ENCODE data around the gene TATDN2.

The TATDN2 gene

GRCh38 chr3:10245081-10245712 lies 3.1 kb upstream of the TATDN2 start:
- peaks cover 6% of the 10 kb centered on the region for H3K79me2 ChIP-seq
- no peaks in the 10 kb centered on the region for H3K9me3 ChIP-seq (ENCODE audit: control insufficient read depth, low read length)
- no peak overlapping the region for H3K4me2 ChIP-seq (ENCODE audit: low read length)
- H3K4me1 ChIP-seq = peaks cover 3% of the 10 kb centered on the region
- H2AFZ ChIP-seq = no peak overlapping the region
- H3K27ac ChIP-seq = no peak overlapping the region
- H3K9ac ChIP-seq = no peak overlapping the region
- H3K27me3 ChIP-seq (ENCODE audit: control insufficient read depth, insufficient read depth, low read length) = no peaks in the 10 kb centered on the region
- TF ChIP-seq CTCF (IDR thresholded peaks at IDR 0.05) = no peak
- H3K4me3 ChIP-seq (ENCODE audit: low read depth, low read length) = no peak overlapping the region
- no peaks in the 10 kb centered on the region for H3K36me3 ChIP-seq (ENCODE audit: control insufficient read depth, insufficient read depth, low read length)

GRCh38 chr3:10247679-10248183 lies 528 bp upstream of the TATDN2 start:
- Histone ChIP-seq H3K79me2 (peaks cover 6% of the 10 kb centered on the region), H3K9ac (no peak overlapping the region), H3K4me2 (ENCODE audit: low read length) (peak overlapping the region; percentile 97), H3K4me3 (ENCODE audit: low read depth, low read length) (peak overlapping the region; percentile 75), H2AFZ (peak overlapping the region; percentile 93), H3K27ac (peak overlapping the region; percentile 55), H3K4me1 (peaks cover 8% of the 10 kb centered on the region), H3K27me3 (ENCODE audit: control insufficient read depth, insufficient read depth, low read length) (no peaks in the 10 kb centered on the region), H3K9me3 (ENCODE audit: control insufficient read depth, low read length) (no peaks in the 10 kb centered on the region), H3K36me3 (ENCODE audit: control insufficient read depth, insufficient read depth, low read length) (no peaks in the 10 kb centered on the region)
- TF ChIP-seq CTCF (IDR thresholded peaks at IDR 0.05) = no peak

- H3K4me1 ChIP-seq = peaks cover 8% of the 10 kb centered on the region
- no peak for TF ChIP-seq CTCF (IDR thresholded peaks at IDR 0.05)
- H3K4me2 ChIP-seq (ENCODE audit: low read length) = peak overlapping the region; percentile 97
- no peaks in the 10 kb centered on the region for H3K9me3 ChIP-seq (ENCODE audit: control insufficient read depth, low read length)
- H3K27ac ChIP-seq = peak overlapping the region; percentile 62
- peaks cover 13% of the 10 kb centered on the region for H3K79me2 ChIP-seq
- H2AFZ ChIP-seq = peak overlapping the region; percentile 76
- H3K27me3 ChIP-seq (ENCODE audit: control insufficient read depth, insufficient read depth, low read length) = no peaks in the 10 kb centered on the region
- H3K9ac ChIP-seq = no peak overlapping the region
- peak overlapping the region; percentile 75 for H3K4me3 ChIP-seq (ENCODE audit: low read depth, low read length)
- H3K36me3 ChIP-seq (ENCODE audit: control insufficient read depth, insufficient read depth, low read length) = no peaks in the 10 kb centered on the region
These were observed 907 bp downstream of the TATDN2 start for GRCh38 chr3:10248984-10249748.

- H3K27me3 ChIP-seq (ENCODE audit: control insufficient read depth, insufficient read depth, low read length) = no peaks in the 10 kb centered on the region
- H3K4me1 ChIP-seq = peaks cover 8% of the 10 kb centered on the region
- no peak overlapping the region for H2AFZ ChIP-seq
- peak overlapping the region; percentile 75 for H3K4me3 ChIP-seq (ENCODE audit: low read depth, low read length)
- H3K79me2 ChIP-seq = peaks cover 13% of the 10 kb centered on the region
- no peaks in the 10 kb centered on the region for H3K9me3 ChIP-seq (ENCODE audit: control insufficient read depth, low read length)
- TF ChIP-seq CTCF (IDR thresholded peaks at IDR 0.05) = no peak
- H3K9ac ChIP-seq = no peak overlapping the region
- no peak overlapping the region for H3K27ac ChIP-seq
- H3K4me2 ChIP-seq (ENCODE audit: low read length) = peak overlapping the region; percentile 97
- H3K36me3 ChIP-seq (ENCODE audit: control insufficient read depth, insufficient read depth, low read length) = no peaks in the 10 kb centered on the region
These were observed 1.6 kb downstream of the TATDN2 start for GRCh38 chr3:10249833-10250232.

All from parathyroid adenoma (tissue), 2 donors.